Caco-2 (cell line): Measurements from ENCODE around the gene C5orf58. TPM values are rescaled to one million over a fixed set of nuclear protein-coding genes. Genes with fewer than 3 reads are reported as not detected.

Source experiments
- BruUV-seq: library from RNA; stranded (reverse); fragments of 400-500 nt; replicated peaks from 2 replicates; lab custom pipeline; 2021; lab: Mats Ljungman, UMichigan
- CTCF ChIA-PET: fragments of 300-600 bp; sonication (Branson Sonifier 250); formaldehyde crosslinking; loops from one replicate; lab custom pipeline; 2022; ENCODE audit warnings: antibody characterized with exemption; lab: Charles Lee
- POLR2A ChIA-PET: fragments of 300-600 bp; sonication (Branson Sonifier 250); formaldehyde crosslinking; loops from one replicate; lab custom pipeline; 2022; ENCODE audit warnings: antibody characterized with exemption; lab: Charles Lee
- DNase-seq, 2 experiments: peaks; one replicate each; pipeline versions ENCODE4 v3.0.0 to v3.0.0-alpha.2; 2020 to 2022
- H3K27me3 ChIP-seq: replicated peaks from 2 replicates; pipeline ENCODE4 v1.6.0; 2011; ENCODE audit warnings: low read length; ENCODE audit not compliant: control insufficient read depth, insufficient read depth
- H3K36me3 ChIP-seq: 2 replicates; pipeline ENCODE4 v1.5.1; 2011; ENCODE audit warnings: low read length; ENCODE audit not compliant: control insufficient read depth, insufficient read depth
- H3K4me1 ChIP-seq: fragments of 250-450 bp; sonication (Bioruptor Pico); 2 replicates; pipeline ENCODE4 v1.5.1; 2020; ENCODE audit warnings: mild to moderate bottlenecking
- H3K4me3 ChIP-seq: 2 replicates; pipeline ENCODE4 v1.5.1; 2011; ENCODE audit warnings: low read depth, mild to moderate bottlenecking, control low read depth, low read length
- H3K9me3 ChIP-seq: fragments of 250-450 bp; sonication (Bioruptor Pico); 2 replicates; pipeline ENCODE4 v1.5.1; 2020; ENCODE audit warnings: mild to moderate bottlenecking, moderate library complexity
- H3K27ac Mint-ChIP-seq: one replicate; pipeline ENCODE4 v1.8.0; 2022; ENCODE audit warnings: mixed read lengths; ENCODE audit not compliant: unreplicated experiment
- H3K27me3 Mint-ChIP-seq: one replicate; pipeline ENCODE4 v1.8.0; 2022; ENCODE audit warnings: mixed read lengths; ENCODE audit not compliant: insufficient read depth, unreplicated experiment
- H3K36me3 Mint-ChIP-seq: one replicate; pipeline ENCODE4 v1.8.0; 2022; ENCODE audit warnings: mild to moderate bottlenecking, mixed read lengths; ENCODE audit not compliant: insufficient read depth, unreplicated experiment
- H3K4me1 Mint-ChIP-seq: one replicate; pipeline ENCODE4 v1.8.0; 2022; ENCODE audit warnings: low read depth, mixed read lengths; ENCODE audit not compliant: unreplicated experiment
- H3K4me3 Mint-ChIP-seq: one replicate; pipeline ENCODE4 v1.8.0; 2022; ENCODE audit warnings: mild to moderate bottlenecking, moderate library complexity, mixed read lengths; ENCODE audit not compliant: unreplicated experiment
- H3K9me3 Mint-ChIP-seq: one replicate; pipeline ENCODE4 v1.8.0; 2022; ENCODE audit warnings: mixed read lengths; ENCODE audit not compliant: unreplicated experiment
- intact Hi-C: fragments of 100-400 bp; cut with micrococcal nuclease; formaldehyde crosslinking; loops from one replicate; pipeline ENCODE4 v1.10.0; 2022; ENCODE audit not compliant: unreplicated experiment
- total RNA-seq: library from RNA; stranded (reverse); gene quantifications from 2 replicates; pipeline ENCODE4 v1.2.3, GENCODE V29; 2022
- TF ChIP-seq, protein P1 (sequence below), 2 experiments: fragments of 200-600 bp in 1 of 2; IDR thresholded peaks; 1 replicate in 1 of 2; 2 replicates in 1 of 2; pipeline versions ENCODE4 v1.5.1 to v1.8.0; 2011 to 2022; ENCODE audit warnings: antibody characterized with exemption in 1 of 2, control low read depth in 1 of 2, inconsistent platforms in 1 of 2, low read depth in 1 of 2, low read length in 1 of 2, mild to moderate bottlenecking in 1 of 2, moderate library complexity in 1 of 2; ENCODE audit not compliant: insufficient read depth in 1 of 2, severe bottlenecking in 1 of 2, unreplicated experiment in 1 of 2

Gene C5orf58
- total RNA-seq, 1 experiment from 2014 or later = not detected

DNA sequence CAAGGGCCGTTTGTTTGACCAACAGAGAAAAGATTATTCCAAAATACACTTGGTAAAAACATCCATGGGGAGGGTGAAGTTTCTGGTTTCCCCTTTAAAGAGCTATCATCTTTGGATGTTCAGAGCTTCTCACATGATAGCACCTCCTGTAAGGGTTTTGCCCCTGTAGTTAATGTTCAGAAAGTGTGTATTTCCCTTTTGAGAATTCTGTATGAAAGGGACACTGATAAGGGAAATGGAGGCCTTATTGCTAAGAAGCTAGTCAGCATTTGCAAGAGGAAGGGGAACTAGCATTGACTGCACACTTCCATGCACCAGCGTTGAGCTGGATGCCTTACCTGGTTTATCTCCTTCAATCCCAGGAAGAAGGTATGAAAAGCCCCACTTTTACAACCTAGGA, 31.5 kb upstream of the C5orf58 start:
- Histone ChIP-seq H3K9me3 (no peaks in the 10 kb centered on the region), H3K36me3 (no peaks in the 10 kb centered on the region), H3K27me3 (no peaks in the 10 kb centered on the region; the same call in none of the 2 replicates), H3K4me3 (no peak overlapping the region), H3K4me1 (no peaks in the 10 kb centered on the region)
- Mint-ChIP-seq H3K36me3 (no peaks in the 10 kb centered on the region), H3K27me3 (peaks cover 18% of the 10 kb centered on the region), H3K4me3 (no peak overlapping the region), H3K4me1 (no peaks in the 10 kb centered on the region), H3K27ac (no peak overlapping the region), H3K9me3 (no peaks in the 10 kb centered on the region)
- no TSS peak for BruUV-seq
- POLR2A ChIA-PET = no interaction called here
- DNase-seq = no peak
- TF ChIP-seq, protein P1, sequence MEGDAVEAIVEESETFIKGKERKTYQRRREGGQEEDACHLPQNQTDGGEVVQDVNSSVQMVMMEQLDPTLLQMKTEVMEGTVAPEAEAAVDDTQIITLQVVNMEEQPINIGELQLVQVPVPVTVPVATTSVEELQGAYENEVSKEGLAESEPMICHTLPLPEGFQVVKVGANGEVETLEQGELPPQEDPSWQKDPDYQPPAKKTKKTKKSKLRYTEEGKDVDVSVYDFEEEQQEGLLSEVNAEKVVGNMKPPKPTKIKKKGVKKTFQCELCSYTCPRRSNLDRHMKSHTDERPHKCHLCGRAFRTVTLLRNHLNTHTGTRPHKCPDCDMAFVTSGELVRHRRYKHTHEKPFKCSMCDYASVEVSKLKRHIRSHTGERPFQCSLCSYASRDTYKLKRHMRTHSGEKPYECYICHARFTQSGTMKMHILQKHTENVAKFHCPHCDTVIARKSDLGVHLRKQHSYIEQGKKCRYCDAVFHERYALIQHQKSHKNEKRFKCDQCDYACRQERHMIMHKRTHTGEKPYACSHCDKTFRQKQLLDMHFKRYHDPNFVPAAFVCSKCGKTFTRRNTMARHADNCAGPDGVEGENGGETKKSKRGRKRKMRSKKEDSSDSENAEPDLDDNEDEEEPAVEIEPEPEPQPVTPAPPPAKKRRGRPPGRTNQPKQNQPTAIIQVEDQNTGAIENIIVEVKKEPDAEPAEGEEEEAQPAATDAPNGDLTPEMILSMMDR (IDR thresholded peaks at IDR 0.05; ENCODE audit: insufficient read depth in 1 of 2, low read depth in 1 of 2, low read length in 1 of 2, severe bottlenecking in 1 of 2, unreplicated experiment in 1 of 2) = no peak
- intact Hi-C loops = no loop called here
- CTCF ChIA-PET = no interaction called here

DNA sequence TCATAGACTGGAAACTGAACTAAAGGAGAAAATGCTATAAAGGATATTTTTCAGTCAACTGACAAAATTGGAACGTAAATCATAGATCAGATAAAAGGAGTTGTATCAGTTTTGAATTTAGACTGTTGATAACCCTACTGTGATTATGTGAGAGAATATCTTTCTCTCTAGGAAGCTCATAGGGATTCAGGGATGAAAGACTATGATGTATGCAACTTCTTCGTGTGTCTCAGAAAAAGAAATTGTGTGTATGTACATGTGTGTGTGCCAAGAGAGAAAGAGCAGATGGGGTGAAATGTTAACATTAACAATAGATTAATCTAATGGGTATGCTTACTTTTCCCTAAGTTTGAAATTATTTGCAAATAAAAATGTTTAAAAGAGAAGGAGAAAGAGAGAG, 30.7 kb upstream of the C5orf58 start:
- POLR2A ChIA-PET = no interaction called here
- no peak for DNase-seq
- no TSS peak for BruUV-seq
- H3K36me3 ChIP-seq = no peaks in the 10 kb centered on the region
- intact Hi-C loops = no loop called here
- H3K9me3 ChIP-seq = no peaks in the 10 kb centered on the region
- Mint-ChIP-seq H3K4me3 (no peak overlapping the region), H3K4me1 (no peaks in the 10 kb centered on the region), H3K27ac (no peak overlapping the region), H3K27me3 (peaks cover 22% of the 10 kb centered on the region), H3K36me3 (no peaks in the 10 kb centered on the region), H3K9me3 (no peaks in the 10 kb centered on the region)
- H3K27me3 ChIP-seq = no peaks in the 10 kb centered on the region; the same call in none of the 2 replicates
- CTCF ChIA-PET = no interaction called here
- no peak overlapping the region for H3K4me3 ChIP-seq
- TF ChIP-seq, protein P1 (IDR thresholded peaks at IDR 0.05; ENCODE audit: insufficient read depth in 1 of 2, low read depth in 1 of 2, low read length in 1 of 2, severe bottlenecking in 1 of 2, unreplicated experiment in 1 of 2) = no peak
- H3K4me1 ChIP-seq = no peaks in the 10 kb centered on the region

DNA sequence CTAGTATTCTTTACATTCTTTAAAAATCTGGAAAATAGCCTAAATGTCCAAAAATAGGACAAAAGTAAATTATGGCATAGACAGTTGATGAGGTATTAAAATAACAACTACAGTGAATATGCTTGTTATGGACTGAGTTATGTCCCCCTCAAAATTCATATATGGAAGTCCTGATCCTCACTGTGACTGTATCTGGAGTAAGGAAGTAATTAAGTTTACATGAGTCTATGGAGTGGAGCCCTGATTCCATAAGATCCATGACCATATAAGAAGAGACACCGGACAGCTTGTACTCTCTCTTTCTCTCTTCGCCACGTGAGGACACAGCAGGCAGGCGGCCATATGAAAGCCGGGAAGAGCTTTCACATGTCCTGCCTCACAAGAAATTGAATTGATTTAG, 28.6 kb upstream of the C5orf58 start:
- no peaks in the 10 kb centered on the region for H3K9me3 Mint-ChIP-seq
- CTCF ChIA-PET = no interaction called here
- intact Hi-C loops = no loop called here
- H3K4me3 ChIP-seq = no peak overlapping the region
- H3K4me3 Mint-ChIP-seq = no peak overlapping the region
- POLR2A ChIA-PET = no interaction called here
- H3K9me3 ChIP-seq = no peaks in the 10 kb centered on the region
- no peak overlapping the region for H3K27ac Mint-ChIP-seq
- peaks cover 25% of the 10 kb centered on the region for H3K27me3 Mint-ChIP-seq
- no peaks in the 10 kb centered on the region for H3K4me1 Mint-ChIP-seq
- BruUV-seq = no TSS peak
- DNase-seq = no peak
- H3K36me3 Mint-ChIP-seq = no peaks in the 10 kb centered on the region
- TF ChIP-seq, protein P1 (IDR thresholded peaks at IDR 0.05; ENCODE audit: insufficient read depth in 1 of 2, low read depth in 1 of 2, low read length in 1 of 2, severe bottlenecking in 1 of 2, unreplicated experiment in 1 of 2) = no peak
- no peaks in the 10 kb centered on the region for H3K36me3 ChIP-seq
- no peaks in the 10 kb centered on the region; the same call in none of the 2 replicates for H3K27me3 ChIP-seq
- no peaks in the 10 kb centered on the region for H3K4me1 ChIP-seq
